Measurements from ENCODE around the gene TNFRSF13B. TPM values are rescaled to one million over a fixed set of nuclear protein-coding genes. Genes with fewer than 3 reads are reported as not detected.
"Not testable (repeated sequence)": the region's sequence is repeated elsewhere in the genome, so short reads cannot be mapped to it uniquely, and the experiment has no call there.

Gene TNFRSF13B
- total and polyA plus RNA-seq, 12 donors, result 0.18 to 0.48 TPM; not detected in 10

- no peak for DNase-seq
- WGBS, 4 donors, result 80 to 87% (median 83%) methylated on average over 10 of the region's 10 CpGs
- TF ChIP-seq POLR2A (IDR thresholded peaks at IDR 0.05) (no peak), CTCF (IDR thresholded peaks at IDR 0.05) (no peak)
- Histone ChIP-seq H3K9me3 (replicated peaks in 1 of 3) (no peaks in the 10 kb centered on the region), H3K27me3 (peaks cover 10% of the 10 kb centered on the region), H3K4me3 (no peak overlapping the region), H3K27ac (no peak overlapping the region), H3K36me3 (replicated peaks in 1 of 2) (no peaks in the 10 kb centered on the region), H3K4me1 (replicated peaks in 1 of 2) (no peaks in the 10 kb centered on the region)
- intact Hi-C loops (cut with DNase I), result no loop called here
Observed at GRCh38 chr17:16975744-16976625, 4.1 kb upstream of the TNFRSF13B start.

GRCh38 chr17:16975277-16975651 lies 3.3 kb upstream of the TNFRSF13B start:
- no peak overlapping the region for H3K4me3 ChIP-seq
- no peaks in the 10 kb centered on the region for H3K9me3 ChIP-seq (replicated peaks in 1 of 3)
- no peaks in the 10 kb centered on the region for H3K36me3 ChIP-seq (replicated peaks in 1 of 2)
- peaks cover 10% of the 10 kb centered on the region for H3K27me3 ChIP-seq
- intact Hi-C loops (cut with DNase I), result no loop called here
- TF ChIP-seq POLR2A (IDR thresholded peaks at IDR 0.05), result no peak
- no peak for TF ChIP-seq CTCF (IDR thresholded peaks at IDR 0.05)
- WGBS, 4 donors, result 70 to 77% (median 75%) methylated on average over 2 of the region's 2 CpGs
- DNase-seq, result no peak
- no peak overlapping the region for H3K27ac ChIP-seq
- H3K4me1 ChIP-seq (replicated peaks in 1 of 2), result no peaks in the 10 kb centered on the region

GRCh38 chr17:16974569-16975276 lies 2.8 kb upstream of the TNFRSF13B start:
- H3K27me3 ChIP-seq, result peaks cover 10% of the 10 kb centered on the region
- H3K9me3 ChIP-seq (replicated peaks in 1 of 3), result no peaks in the 10 kb centered on the region
- no peaks in the 10 kb centered on the region for H3K4me1 ChIP-seq (replicated peaks in 1 of 2)
- 72 to 84% (median 80%) methylated on average over 2 to 6 of the region's 6 CpGs for WGBS, 4 donors
- H3K36me3 ChIP-seq (replicated peaks in 1 of 2), result no peaks in the 10 kb centered on the region
- H3K27ac ChIP-seq, result no peak overlapping the region
- intact Hi-C loops (cut with DNase I), result no loop called here
- no peak overlapping the region for H3K4me3 ChIP-seq
- no peak for TF ChIP-seq POLR2A (IDR thresholded peaks at IDR 0.05)
- TF ChIP-seq CTCF (IDR thresholded peaks at IDR 0.05), result no peak
- no peak for DNase-seq

GRCh38 chr17:16973760-16974540 lies 2.0 kb upstream of the TNFRSF13B start:
- Histone ChIP-seq H3K4me3 (no peak overlapping the region), H3K9me3 (replicated peaks in 1 of 3) (no peaks in the 10 kb centered on the region), H3K36me3 (replicated peaks in 1 of 2) (no peaks in the 10 kb centered on the region), H3K27ac (no peak overlapping the region), H3K27me3 (peaks cover 10% of the 10 kb centered on the region), H3K4me1 (replicated peaks in 1 of 2) (no peaks in the 10 kb centered on the region)
- TF ChIP-seq POLR2A (IDR thresholded peaks at IDR 0.05), result no peak
- no peak for TF ChIP-seq CTCF (IDR thresholded peaks at IDR 0.05)
- intact Hi-C loops (cut with DNase I), result no loop called here
- DNase-seq, result no peak
- WGBS, 4 donors, result 73 to 82% (median 79%) methylated on average over 13 of the region's 13 CpGs

- 64 to 74% (median 68%) methylated on average over 10 of the region's 10 CpGs for whole genome bisulfite sequencing, 4 donors
- DNase-seq; H3K27me3 ChIP-seq; H3K36me3 ChIP-seq (replicated peaks in 1 of 2); H3K4me3 ChIP-seq; H3K9me3 ChIP-seq (replicated peaks in 1 of 3); intact Hi-C loops (cut with DNase I); H3K4me1 ChIP-seq (replicated peaks in 1 of 2); H3K27ac ChIP-seq: not testable (repeated sequence)
Observed at GRCh38 chr17:16973043-16973442, 1.1 kb upstream of the TNFRSF13B start.
